ENCODE measurements around the gene MAPK9. TPM values are rescaled to one million over a fixed set of nuclear protein-coding genes. Genes with fewer than 3 reads are reported as not detected.

MAPK9 gene
- total and polyA plus RNA-seq, 2 experiments from 2014 or later = 17.8 to 31.3 TPM

DNA sequence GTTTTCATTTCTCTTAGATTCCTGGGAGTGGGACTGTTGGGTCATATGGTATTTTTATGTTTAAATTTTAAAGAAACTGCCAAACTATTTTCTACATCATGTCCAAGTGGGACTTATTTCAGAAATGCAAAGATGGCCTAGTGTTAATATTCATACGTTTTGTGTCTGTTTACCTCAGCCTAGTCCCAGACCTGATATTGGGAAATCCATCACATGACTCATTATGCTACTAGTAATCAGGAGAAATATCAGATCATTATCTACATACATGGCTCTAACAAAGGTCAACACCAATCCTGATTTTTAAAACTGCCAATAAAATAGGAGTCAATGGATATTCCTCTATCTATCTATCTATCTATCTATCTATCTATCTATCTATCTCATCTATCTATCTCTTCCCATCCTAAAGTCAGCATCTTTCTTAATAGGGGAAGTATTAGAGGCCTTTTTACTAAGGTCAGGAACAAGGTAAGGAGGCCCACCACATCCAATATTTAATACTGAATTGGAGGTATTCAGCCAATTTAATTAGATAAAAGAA is 87.5 kb downstream of the MAPK9 start:
- no peak overlapping the region for H3K27ac ChIP-seq
- no peaks in the 10 kb centered on the region for H3K36me3 ChIP-seq (replicated peaks; ENCODE audit: insufficient read depth, low read depth)
- 88% methylated on average over 1 of the region's 1 CpG for WGBS (ENCODE audit: low lambda C conversion rate, missing lambda C conversion rate)
- H2AFZ ChIP-seq = no peak overlapping the region
- no peaks in the 10 kb centered on the region for H3K79me2 ChIP-seq
- DNase-seq (ENCODE audit: low spot score) = no peak
- H3K27me3 ChIP-seq = peaks cover 18% of the 10 kb centered on the region
- H3K9me3 ChIP-seq (ENCODE audit: low read depth) = no peaks in the 10 kb centered on the region
- H3K4me3 ChIP-seq = no peak overlapping the region
- H3K4me2 ChIP-seq = no peak overlapping the region
- peaks cover 4% of the 10 kb centered on the region for H3K4me1 ChIP-seq (ENCODE audit: insufficient read depth)
- no peaks in the 10 kb centered on the region for H3K9me2 ChIP-seq (replicated peaks; ENCODE audit: insufficient read depth)
- TF ChIP-seq, protein P1, sequence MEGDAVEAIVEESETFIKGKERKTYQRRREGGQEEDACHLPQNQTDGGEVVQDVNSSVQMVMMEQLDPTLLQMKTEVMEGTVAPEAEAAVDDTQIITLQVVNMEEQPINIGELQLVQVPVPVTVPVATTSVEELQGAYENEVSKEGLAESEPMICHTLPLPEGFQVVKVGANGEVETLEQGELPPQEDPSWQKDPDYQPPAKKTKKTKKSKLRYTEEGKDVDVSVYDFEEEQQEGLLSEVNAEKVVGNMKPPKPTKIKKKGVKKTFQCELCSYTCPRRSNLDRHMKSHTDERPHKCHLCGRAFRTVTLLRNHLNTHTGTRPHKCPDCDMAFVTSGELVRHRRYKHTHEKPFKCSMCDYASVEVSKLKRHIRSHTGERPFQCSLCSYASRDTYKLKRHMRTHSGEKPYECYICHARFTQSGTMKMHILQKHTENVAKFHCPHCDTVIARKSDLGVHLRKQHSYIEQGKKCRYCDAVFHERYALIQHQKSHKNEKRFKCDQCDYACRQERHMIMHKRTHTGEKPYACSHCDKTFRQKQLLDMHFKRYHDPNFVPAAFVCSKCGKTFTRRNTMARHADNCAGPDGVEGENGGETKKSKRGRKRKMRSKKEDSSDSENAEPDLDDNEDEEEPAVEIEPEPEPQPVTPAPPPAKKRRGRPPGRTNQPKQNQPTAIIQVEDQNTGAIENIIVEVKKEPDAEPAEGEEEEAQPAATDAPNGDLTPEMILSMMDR (IDR thresholded peaks at IDR 0.05; ENCODE audit: poor library complexity) = no peak
- no peak for TF ChIP-seq EZH2 (IDR thresholded peaks at IDR 0.05; ENCODE audit: borderline replicate concordance)
- TF ChIP-seq EZH2phosphoT487 (IDR thresholded peaks at IDR 0.05; ENCODE audit: low read depth, severe bottlenecking, unreplicated experiment) = no peak
- no peaks in the 10 kb centered on the region for H4K20me1 ChIP-seq (ENCODE audit: insufficient read depth, poor library complexity, severe bottlenecking)

DNA sequence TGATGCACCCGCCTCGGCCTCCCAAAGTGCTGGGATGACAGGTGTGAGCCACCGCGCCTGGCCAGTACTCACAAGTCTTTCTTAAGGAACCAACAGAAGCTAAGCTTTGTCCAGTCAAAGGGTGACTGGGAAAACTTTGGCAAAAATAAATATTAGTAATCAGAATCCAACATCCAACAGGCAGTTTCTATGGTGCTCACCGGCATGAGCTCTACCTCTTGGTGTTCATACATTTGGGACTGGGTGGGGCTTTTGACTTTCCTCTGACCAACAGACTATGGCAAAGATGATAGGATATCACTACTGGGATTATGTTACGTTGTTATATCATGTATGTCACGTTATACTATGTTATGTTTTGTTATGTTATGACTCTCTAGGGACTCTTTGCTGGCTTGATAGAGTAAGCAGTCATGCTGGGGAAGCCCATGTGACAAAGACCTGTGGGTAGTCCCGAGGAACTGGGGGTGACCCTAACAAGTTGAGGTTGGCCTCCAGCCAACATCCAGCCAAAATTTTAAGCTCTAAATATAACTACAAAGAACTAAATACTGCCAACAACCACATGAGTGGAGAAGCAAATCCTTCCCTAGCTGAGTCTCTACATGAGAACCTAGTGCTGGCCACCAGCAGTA is 88.8 kb downstream of the MAPK9 start:
- Histone ChIP-seq H3K27me3 (peaks cover 14% of the 10 kb centered on the region), H4K20me1 (ENCODE audit: insufficient read depth, poor library complexity, severe bottlenecking) (no peaks in the 10 kb centered on the region)

DNA sequence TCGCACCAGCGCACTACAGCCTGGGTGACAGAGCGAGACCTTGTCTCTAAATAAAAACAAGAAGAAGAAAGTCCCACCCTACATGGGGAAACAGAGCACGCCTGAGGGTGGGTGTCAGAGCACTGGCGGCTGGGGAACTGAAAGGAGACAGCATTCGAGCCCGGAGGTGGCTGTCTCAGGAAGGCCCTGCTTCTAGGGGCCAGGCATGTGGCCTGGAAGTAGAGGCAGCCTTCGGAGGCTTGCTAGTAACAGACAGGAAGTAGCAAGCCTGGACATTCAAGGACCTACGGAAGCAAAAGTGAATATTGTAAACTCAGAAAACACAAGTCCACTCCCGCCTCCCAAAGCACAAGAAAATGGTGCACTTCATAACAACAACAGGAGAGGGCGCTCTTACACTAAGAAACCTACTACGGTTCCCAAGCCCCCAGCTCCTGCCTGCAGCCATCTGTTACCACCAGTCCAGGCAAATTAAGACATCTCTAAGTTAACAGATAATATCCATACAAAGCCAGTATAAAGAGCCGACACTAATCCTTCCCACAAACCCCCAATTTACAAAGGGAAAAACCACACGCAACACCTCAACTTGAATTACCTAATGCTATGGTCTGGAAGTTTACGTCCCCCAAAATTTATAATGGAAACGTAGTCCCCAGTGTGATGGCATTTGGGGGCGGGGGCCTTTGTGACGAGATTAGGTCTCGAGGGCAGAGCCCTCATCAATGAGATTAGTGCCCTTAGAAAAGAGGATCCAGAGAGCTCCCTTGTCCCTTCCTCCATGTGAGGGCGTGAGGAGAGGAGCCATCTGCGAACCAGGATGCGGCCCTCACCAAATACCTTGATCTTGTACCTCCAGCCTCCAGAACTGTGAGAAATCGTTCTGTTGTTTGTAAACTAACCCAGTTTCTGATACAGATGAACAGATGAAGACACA is 90.6 kb downstream of the MAPK9 start:
- H3K4me1 ChIP-seq (ENCODE audit: insufficient read depth) = no peaks in the 10 kb centered on the region
- no peak overlapping the region for H3K27ac ChIP-seq
- TF ChIP-seq, protein P1 (IDR thresholded peaks at IDR 0.05; ENCODE audit: poor library complexity) = peak; percentile 46
- TF ChIP-seq EZH2 (IDR thresholded peaks at IDR 0.05; ENCODE audit: borderline replicate concordance) = no peak
- peak; percentile 44 for DNase-seq (ENCODE audit: low spot score)
- H3K4me3 ChIP-seq = no peak overlapping the region
- no peaks in the 10 kb centered on the region for H3K9me3 ChIP-seq (ENCODE audit: low read depth)
- H4K20me1 ChIP-seq (ENCODE audit: insufficient read depth, poor library complexity, severe bottlenecking) = no peaks in the 10 kb centered on the region
- WGBS (ENCODE audit: low lambda C conversion rate, missing lambda C conversion rate) = 78% methylated on average over 23 of the region's 23 CpGs
- H3K36me3 ChIP-seq (replicated peaks; ENCODE audit: insufficient read depth, low read depth) = no peaks in the 10 kb centered on the region
- no peak overlapping the region for H3K4me2 ChIP-seq
- H2AFZ ChIP-seq = no peak overlapping the region
- H3K9me2 ChIP-seq (replicated peaks; ENCODE audit: insufficient read depth) = no peaks in the 10 kb centered on the region
- H3K79me2 ChIP-seq = no peaks in the 10 kb centered on the region
- H3K27me3 ChIP-seq = no peaks in the 10 kb centered on the region

More for the DNA sequence above, 88.8 kb downstream of the MAPK9 start:
- no peak overlapping the region for H3K4me2 ChIP-seq
- no peak overlapping the region for H3K4me3 ChIP-seq
- no peak for DNase-seq (ENCODE audit: low spot score)
- no peak for TF ChIP-seq EZH2 (IDR thresholded peaks at IDR 0.05; ENCODE audit: borderline replicate concordance)
- TF ChIP-seq, protein P1 (IDR thresholded peaks at IDR 0.05; ENCODE audit: poor library complexity) = no peak
- WGBS (ENCODE audit: low lambda C conversion rate, missing lambda C conversion rate) = 82% methylated on average over 8 of the region's 8 CpGs
- H3K79me2 ChIP-seq = no peaks in the 10 kb centered on the region
- no peaks in the 10 kb centered on the region for H3K4me1 ChIP-seq (ENCODE audit: insufficient read depth)
- no peaks in the 10 kb centered on the region for H3K36me3 ChIP-seq (replicated peaks; ENCODE audit: insufficient read depth, low read depth)
- no peaks in the 10 kb centered on the region for H3K9me2 ChIP-seq (replicated peaks; ENCODE audit: insufficient read depth)
- no peak overlapping the region for H2AFZ ChIP-seq
- H3K9me3 ChIP-seq (ENCODE audit: low read depth) = no peaks in the 10 kb centered on the region
- H3K27ac ChIP-seq = no peak overlapping the region
